ENCODE results near the gene LSAMP. TPM values are rescaled to one million over a fixed set of nuclear protein-coding genes. Genes with fewer than 3 reads are reported as not detected.
A peak's percentile ranks its signal among the peaks of the same experiment; 100 is the strongest.

Gene LSAMP
- total RNA-seq, 1 donor: 3.3 TPM

DNA sequence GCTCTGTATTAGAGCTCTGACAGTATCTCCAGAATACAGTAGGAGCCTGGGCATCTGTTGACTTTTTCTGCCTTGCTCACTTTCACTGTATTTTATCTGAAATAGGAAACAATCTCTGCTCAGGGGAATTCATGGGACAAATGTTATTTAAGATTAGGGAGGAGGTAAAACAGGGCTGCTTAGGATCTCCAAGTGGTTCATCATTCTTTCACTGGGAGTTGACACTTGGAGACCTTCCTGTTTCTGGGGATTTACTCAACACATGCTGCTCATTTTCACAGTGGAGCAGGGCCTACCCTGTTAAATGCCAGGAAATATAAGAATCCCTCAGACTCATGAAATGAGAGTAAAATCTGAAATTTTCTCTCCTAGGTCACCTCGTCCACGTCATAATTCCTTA, 636.5 kb downstream of the LSAMP start:
- no peak overlapping the region for H2AFZ ChIP-seq (ENCODE audit: low read length)
- no peak for DNase-seq (ENCODE audit: insufficient read length, low spot score, missing footprints)
- TF ChIP-seq, protein P1, sequence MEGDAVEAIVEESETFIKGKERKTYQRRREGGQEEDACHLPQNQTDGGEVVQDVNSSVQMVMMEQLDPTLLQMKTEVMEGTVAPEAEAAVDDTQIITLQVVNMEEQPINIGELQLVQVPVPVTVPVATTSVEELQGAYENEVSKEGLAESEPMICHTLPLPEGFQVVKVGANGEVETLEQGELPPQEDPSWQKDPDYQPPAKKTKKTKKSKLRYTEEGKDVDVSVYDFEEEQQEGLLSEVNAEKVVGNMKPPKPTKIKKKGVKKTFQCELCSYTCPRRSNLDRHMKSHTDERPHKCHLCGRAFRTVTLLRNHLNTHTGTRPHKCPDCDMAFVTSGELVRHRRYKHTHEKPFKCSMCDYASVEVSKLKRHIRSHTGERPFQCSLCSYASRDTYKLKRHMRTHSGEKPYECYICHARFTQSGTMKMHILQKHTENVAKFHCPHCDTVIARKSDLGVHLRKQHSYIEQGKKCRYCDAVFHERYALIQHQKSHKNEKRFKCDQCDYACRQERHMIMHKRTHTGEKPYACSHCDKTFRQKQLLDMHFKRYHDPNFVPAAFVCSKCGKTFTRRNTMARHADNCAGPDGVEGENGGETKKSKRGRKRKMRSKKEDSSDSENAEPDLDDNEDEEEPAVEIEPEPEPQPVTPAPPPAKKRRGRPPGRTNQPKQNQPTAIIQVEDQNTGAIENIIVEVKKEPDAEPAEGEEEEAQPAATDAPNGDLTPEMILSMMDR (IDR thresholded peaks at IDR 0.05; ENCODE audit: extremely low read depth, low read depth, low read length): no peak
- no peak overlapping the region for H3K4me3 ChIP-seq (ENCODE audit: insufficient read depth, low read length)
- H3K79me2 ChIP-seq (ENCODE audit: insufficient read depth, low read length): no peaks in the 10 kb centered on the region
- peak overlapping the region; percentile 12 for H3K27ac ChIP-seq (ENCODE audit: low read depth, low read length)
- peaks cover 41% of the 10 kb centered on the region for H3K4me1 ChIP-seq (ENCODE audit: insufficient read depth, low read length)
- H3K27me3 ChIP-seq (ENCODE audit: insufficient read depth, low read length): no peaks in the 10 kb centered on the region
- H3K9me3 ChIP-seq (ENCODE audit: low read depth, low read length): no peaks in the 10 kb centered on the region
- H4K20me1 ChIP-seq (ENCODE audit: insufficient read depth, low read length): no peaks in the 10 kb centered on the region
- no peaks in the 10 kb centered on the region for H3K36me3 ChIP-seq (ENCODE audit: insufficient read depth, low read length)
- H3K4me2 ChIP-seq (ENCODE audit: insufficient read depth, low read length): no peak overlapping the region

DNA sequence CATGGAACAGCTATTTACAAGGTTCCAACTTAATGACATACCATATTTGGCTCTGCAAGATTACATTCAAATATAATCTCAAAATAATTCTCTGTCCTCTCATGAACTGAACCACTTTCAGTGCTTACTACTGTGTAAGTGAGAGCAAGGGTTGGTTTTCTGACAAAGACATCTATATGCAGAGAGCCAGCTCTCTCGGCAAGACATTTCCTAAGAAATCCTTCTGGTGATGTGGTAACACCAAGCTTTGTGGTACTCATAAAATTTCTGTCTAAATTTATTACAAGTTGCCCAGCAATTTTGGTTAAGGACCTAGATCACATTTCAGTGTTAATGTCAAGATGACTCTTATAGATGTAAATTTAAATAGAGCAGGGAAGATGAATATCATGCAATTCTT, 637.0 kb downstream of the LSAMP start:
- no peaks in the 10 kb centered on the region for H3K79me2 ChIP-seq (ENCODE audit: insufficient read depth, low read length)
- peak overlapping the region; percentile 12 for H3K27ac ChIP-seq (ENCODE audit: low read depth, low read length)
- H3K4me2 ChIP-seq (ENCODE audit: insufficient read depth, low read length): no peak overlapping the region
- H3K9me3 ChIP-seq (ENCODE audit: low read depth, low read length): no peaks in the 10 kb centered on the region
- no peak for DNase-seq (ENCODE audit: insufficient read length, low spot score, missing footprints)
- H3K27me3 ChIP-seq (ENCODE audit: insufficient read depth, low read length): no peaks in the 10 kb centered on the region
- H4K20me1 ChIP-seq (ENCODE audit: insufficient read depth, low read length): no peaks in the 10 kb centered on the region
- no peaks in the 10 kb centered on the region for H3K36me3 ChIP-seq (ENCODE audit: insufficient read depth, low read length)
- no peak overlapping the region for H2AFZ ChIP-seq (ENCODE audit: low read length)
- no peak overlapping the region for H3K4me3 ChIP-seq (ENCODE audit: insufficient read depth, low read length)
- peaks cover 44% of the 10 kb centered on the region for H3K4me1 ChIP-seq (ENCODE audit: insufficient read depth, low read length)
- TF ChIP-seq, protein P1 (IDR thresholded peaks at IDR 0.05; ENCODE audit: extremely low read depth, low read depth, low read length): no peak

DNA sequence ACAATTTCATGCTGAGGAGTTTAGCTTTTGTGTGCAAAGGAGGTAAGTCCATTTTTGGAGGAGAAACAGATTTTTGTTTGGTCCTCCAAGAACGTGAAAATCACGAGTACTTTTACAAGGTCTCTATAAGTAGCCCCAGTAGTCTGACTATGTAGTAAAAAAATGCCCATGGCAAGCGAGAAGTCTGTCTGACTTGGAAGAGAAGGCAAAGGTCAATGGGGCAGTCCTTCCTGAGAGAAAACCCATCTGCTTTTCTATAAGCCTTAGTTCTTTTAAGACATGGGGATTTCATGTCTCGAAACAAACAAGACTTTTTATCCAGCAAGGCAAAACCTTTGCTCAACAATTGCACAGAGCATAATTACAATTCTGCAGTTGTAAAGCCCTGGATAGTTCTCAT, 638.8 kb downstream of the LSAMP start:
- Histone ChIP-seq H3K9me3 (ENCODE audit: low read depth, low read length) (no peaks in the 10 kb centered on the region), H2AFZ (ENCODE audit: low read length) (no peak overlapping the region), H3K79me2 (ENCODE audit: insufficient read depth, low read length) (no peaks in the 10 kb centered on the region), H4K20me1 (ENCODE audit: insufficient read depth, low read length) (no peaks in the 10 kb centered on the region), H3K4me1 (ENCODE audit: insufficient read depth, low read length) (peaks cover 47% of the 10 kb centered on the region), H3K4me2 (ENCODE audit: insufficient read depth, low read length) (peak overlapping the region; percentile 55), H3K4me3 (ENCODE audit: insufficient read depth, low read length) (no peak overlapping the region), H3K27me3 (ENCODE audit: insufficient read depth, low read length) (no peaks in the 10 kb centered on the region), H3K27ac (ENCODE audit: low read depth, low read length) (peak overlapping the region; percentile 97), H3K36me3 (ENCODE audit: insufficient read depth, low read length) (no peaks in the 10 kb centered on the region)
- DNase-seq (ENCODE audit: insufficient read length, low spot score, missing footprints): no peak
- TF ChIP-seq, protein P1 (IDR thresholded peaks at IDR 0.05; ENCODE audit: extremely low read depth, low read depth, low read length): no peak

DNA sequence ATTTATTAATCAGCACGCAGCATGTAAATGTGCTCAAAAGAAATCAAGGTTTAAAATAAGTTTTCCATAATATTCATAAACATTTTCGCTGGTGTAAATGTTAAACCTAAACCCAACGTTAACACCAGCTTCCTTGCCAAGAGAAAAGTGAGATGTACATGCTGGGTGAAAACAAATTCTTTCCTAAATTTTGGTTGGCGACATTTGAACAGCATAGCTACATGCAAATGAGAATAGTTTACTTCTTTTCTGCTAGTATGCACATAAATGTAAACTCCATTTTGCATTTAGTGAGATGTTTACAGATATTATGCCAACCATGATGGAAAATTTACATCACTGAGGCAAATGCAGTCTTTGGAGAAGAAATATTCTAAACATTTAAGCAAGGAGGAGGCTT, 639.8 kb downstream of the LSAMP start:
- TF ChIP-seq, protein P1 (IDR thresholded peaks at IDR 0.05; ENCODE audit: extremely low read depth, low read depth, low read length): no peak
- no peak for DNase-seq (ENCODE audit: insufficient read length, low spot score, missing footprints)
- peaks cover 52% of the 10 kb centered on the region for H3K4me1 ChIP-seq (ENCODE audit: insufficient read depth, low read length)

More for the DNA sequence above, 639.8 kb downstream of the LSAMP start:
- H3K27me3 ChIP-seq (ENCODE audit: insufficient read depth, low read length): no peaks in the 10 kb centered on the region
- no peaks in the 10 kb centered on the region for H3K79me2 ChIP-seq (ENCODE audit: insufficient read depth, low read length)
- H3K4me3 ChIP-seq (ENCODE audit: insufficient read depth, low read length): no peak overlapping the region
- H4K20me1 ChIP-seq (ENCODE audit: insufficient read depth, low read length): no peaks in the 10 kb centered on the region
- no peaks in the 10 kb centered on the region for H3K36me3 ChIP-seq (ENCODE audit: insufficient read depth, low read length)
- peak overlapping the region; percentile 67 for H3K4me2 ChIP-seq (ENCODE audit: insufficient read depth, low read length)
- H2AFZ ChIP-seq (ENCODE audit: low read length): no peak overlapping the region
- peak overlapping the region; percentile 97 for H3K27ac ChIP-seq (ENCODE audit: low read depth, low read length)
- H3K9me3 ChIP-seq (ENCODE audit: low read depth, low read length): no peaks in the 10 kb centered on the region

All from osteoblast (primary cell).